ENCODE measurements around the gene GNB1. TPM values are rescaled to one million over a fixed set of nuclear protein-coding genes. Genes with fewer than 3 reads are reported as not detected.

Gene GNB1
- total and polyA plus RNA-seq, 8 donors: 49.6 to 195 (median 125) TPM

- WGBS, 5 donors: 69 to 81% (median 76%) methylated on average over 12 to 14 of the region's 14 CpGs
- H3K27me3 ChIP-seq: peaks cover 0 to 35% (median 4%) of the 10 kb centered on the region in 3 donors
- H3K4me3 ChIP-seq: no peak overlapping the region
- no peaks in the 10 kb centered on the region for H3K9me3 ChIP-seq
- intact Hi-C loops (cut with DNase I; ENCODE audit: low total_unique reads): no loop called here
- peak in 1 of 2 donors; percentile 30 for DNase-seq
- H3K36me3 ChIP-seq: no peaks in the 10 kb centered on the region
- peak overlapping the region in 4 of 5 donors; percentile 40 to 64 (median 46) for H3K27ac ChIP-seq
- H3K4me1 ChIP-seq: peaks cover 13 to 53% (median 48%) of the 10 kb centered on the region in 4 donors
- TF ChIP-seq POLR2AphosphoS5 (IDR thresholded peaks at IDR 0.05): no peak
- TF ChIP-seq CTCF (IDR thresholded peaks at IDR 0.05): no peak
- TF ChIP-seq EP300 (IDR thresholded peaks at IDR 0.05): no peak
- TF ChIP-seq POLR2A (IDR thresholded peaks at IDR 0.05): no peak
These were observed 4.8 kb upstream of the GNB1 start for GRCh38 chr1:1895456-1896336.

GRCh38 chr1:1895060-1895418, 4.2 kb upstream of the GNB1 start:
- H3K36me3 ChIP-seq: no peaks in the 10 kb centered on the region
- intact Hi-C loops (cut with DNase I; ENCODE audit: low total_unique reads): no loop called here
- H3K4me1 ChIP-seq: peaks cover 13 to 54% (median 48%) of the 10 kb centered on the region in 4 donors

DNA sequence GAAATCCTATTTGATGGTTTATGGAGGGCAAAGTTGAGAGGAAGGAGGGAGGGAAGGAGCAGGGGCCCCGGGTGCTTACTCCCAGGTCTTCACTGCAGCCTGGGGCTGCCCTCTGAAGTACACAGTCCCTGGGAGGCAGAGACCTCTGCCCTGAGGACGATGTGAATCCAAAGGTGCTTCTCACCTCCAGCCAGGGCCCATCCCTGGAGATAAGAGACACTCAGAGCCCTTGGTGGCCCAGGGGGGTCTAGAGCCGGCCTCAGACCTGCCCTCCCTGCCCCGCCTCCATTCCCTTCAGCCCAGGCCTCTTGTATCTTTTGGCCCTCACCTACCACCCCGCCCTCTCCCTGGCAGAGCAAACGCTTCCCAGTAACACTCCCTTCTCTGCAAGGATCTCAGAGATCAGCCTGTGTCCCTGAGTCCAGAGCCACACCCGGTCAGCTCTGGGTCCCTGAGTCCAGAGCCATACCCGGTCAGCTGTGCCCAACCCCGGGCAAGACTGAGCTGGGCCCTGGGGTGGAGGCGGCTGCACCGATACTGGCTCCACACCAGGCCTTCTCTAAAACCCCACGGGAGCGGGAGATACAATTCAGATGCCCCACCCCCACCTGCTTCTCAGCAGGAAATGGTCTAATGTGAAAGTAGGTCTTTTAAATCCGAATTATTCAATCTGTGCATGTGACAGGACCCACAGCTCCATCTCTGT, 3.6 kb upstream of the GNB1 start:
- no peaks in the 10 kb centered on the region for H3K9me3 ChIP-seq
- peaks cover 0 to 25% (median 4%) of the 10 kb centered on the region in 3 donors for H3K27me3 ChIP-seq
- DNase-seq: peak; percentile 69 to 77
- TF ChIP-seq POLR2A (IDR thresholded peaks at IDR 0.05): no peak
- peak in 1 of 3 donors; percentile 32 for TF ChIP-seq POLR2AphosphoS5 (IDR thresholded peaks at IDR 0.05)
- 10 to 29% (median 21%) methylated on average over 14 of the region's 14 CpGs for WGBS, 5 donors
- peak overlapping the region; percentile 40 to 68 (median 51) for H3K27ac ChIP-seq
- no peak overlapping the region for H3K4me3 ChIP-seq
- H3K36me3 ChIP-seq: no peaks in the 10 kb centered on the region
- H3K4me1 ChIP-seq: peaks cover 13 to 59% (median 51%) of the 10 kb centered on the region in 4 donors
- intact Hi-C loops (cut with DNase I; ENCODE audit: low total_unique reads): no loop called here

More at GRCh38 chr1:1895060-1895418, 4.2 kb upstream of the GNB1 start:
- Histone ChIP-seq H3K27ac (peak overlapping the region; percentile 40 to 68 (median 51)), H3K4me3 (no peak overlapping the region), H3K27me3 (peaks cover 0 to 31% (median 4%) of the 10 kb centered on the region in 3 donors), H3K9me3 (no peaks in the 10 kb centered on the region)
- no peak for DNase-seq
- WGBS, 5 donors: 29 to 52% (median 42%) methylated on average over 10 of the region's 10 CpGs
- no peak for TF ChIP-seq POLR2A (IDR thresholded peaks at IDR 0.05)
- TF ChIP-seq EP300 (IDR thresholded peaks at IDR 0.05): no peak
- no peak for TF ChIP-seq POLR2AphosphoS5 (IDR thresholded peaks at IDR 0.05)
- TF ChIP-seq CTCF (IDR thresholded peaks at IDR 0.05): no peak

GRCh38 chr1:1893997-1894353, 3.1 kb upstream of the GNB1 start:
- no peaks in the 10 kb centered on the region for H3K36me3 ChIP-seq
- peaks cover 0 to 23% (median 4%) of the 10 kb centered on the region in 3 donors for H3K27me3 ChIP-seq
- TF ChIP-seq EP300 (IDR thresholded peaks at IDR 0.05): no peak
- TF ChIP-seq CTCF (IDR thresholded peaks at IDR 0.05): no peak
- TF ChIP-seq POLR2AphosphoS5 (IDR thresholded peaks at IDR 0.05): no peak
- no peak for TF ChIP-seq POLR2A (IDR thresholded peaks at IDR 0.05)
- H3K4me1 ChIP-seq: peaks cover 13 to 65% (median 57%) of the 10 kb centered on the region in 4 donors
- 55 to 93% (median 86%) methylated on average over 2 of the region's 2 CpGs for WGBS, 5 donors
- no peak for DNase-seq
- H3K9me3 ChIP-seq: no peaks in the 10 kb centered on the region
- no peak overlapping the region for H3K4me3 ChIP-seq
- peak overlapping the region; percentile 40 to 68 (median 51) for H3K27ac ChIP-seq
- intact Hi-C loops (cut with DNase I; ENCODE audit: low total_unique reads): no loop called here
